Loucy (cell line): ENCODE measurements around the gene MAGOHB.

Experiments
- H2AFZ ChIP-seq: fragments of 200-600 bp; sonication (generic); 2 replicates; pipeline ENCODE4 v1.6.0; 2016; ENCODE audit warnings: antibody characterized with exemption, mild to moderate bottlenecking, low read length, moderate library complexity
- H3F3A ChIP-seq: fragments of 200-600 bp; 2 replicates; pipeline ENCODE4 v1.6.0; 2016; ENCODE audit warnings: antibody characterized with exemption, low read depth, mild to moderate bottlenecking
- H3K27me3 ChIP-seq: fragments of 200-600 bp; sonication (generic); 2 replicates; pipeline ENCODE4 v1.6.1; 2014; ENCODE audit warnings: low read length, mild to moderate bottlenecking; ENCODE audit not compliant: insufficient read depth, poor library complexity, severe bottlenecking
- H3K36me3 ChIP-seq: fragments of 200-600 bp; sonication (generic); 2 replicates; pipeline ENCODE4 v1.6.1; 2016; ENCODE audit warnings: low read length; ENCODE audit not compliant: insufficient read depth
- H3K4me1 ChIP-seq: fragments of 200-600 bp; sonication (generic); 2 replicates; pipeline ENCODE4 v1.5.1; 2014; ENCODE audit warnings: low read length, mild to moderate bottlenecking; ENCODE audit not compliant: insufficient read depth, poor library complexity, severe bottlenecking
- H3K4me2 ChIP-seq: fragments of 200-600 bp; sonication (generic); 2 replicates; pipeline ENCODE4 v1.6.0; 2014; ENCODE audit warnings: antibody characterized with exemption, low read length, low read depth, mild to moderate bottlenecking; ENCODE audit not compliant: poor library complexity, severe bottlenecking
- H3K4me3 ChIP-seq: fragments of 200-600 bp; sonication (generic); 2 replicates; pipeline ENCODE4 v1.5.1; 2014; ENCODE audit warnings: low read length, mild to moderate bottlenecking, mixed read lengths; ENCODE audit not compliant: poor library complexity, severe bottlenecking
- H3K79me2 ChIP-seq: fragments of 200-600 bp; sonication (generic); 2 replicates; pipeline ENCODE4 v1.6.1; 2014; ENCODE audit warnings: low read length; ENCODE audit not compliant: insufficient read depth
- H3K9ac ChIP-seq: fragments of 200-600 bp; sonication (generic); 2 replicates; pipeline ENCODE4 v1.6.0; 2014; ENCODE audit warnings: mild to moderate bottlenecking, low read depth, low read length, moderate library complexity; ENCODE audit not compliant: poor library complexity, severe bottlenecking
- H3K9me2 ChIP-seq: fragments of 200-600 bp; sonication (generic); replicated peaks from 2 replicates; pipeline ENCODE4 v1.6.1; 2016; ENCODE audit warnings: low read depth, low read length, mixed read lengths
- H3K9me3 ChIP-seq: fragments of 200-600 bp; sonication (generic); 2 replicates; pipeline ENCODE4 v1.6.1; 2014; ENCODE audit warnings: mild to moderate bottlenecking, antibody characterized with exemption, low read length, low read depth; ENCODE audit not compliant: insufficient read depth
- H4K20me1 ChIP-seq: fragments of 200-600 bp; sonication (generic); 2 replicates; pipeline ENCODE4 v1.6.0; 2014; ENCODE audit warnings: antibody characterized with exemption, low read length, mild to moderate bottlenecking; ENCODE audit not compliant: insufficient read depth, poor library complexity, severe bottlenecking
- EZH2phosphoT487 ChIP-seq: fragments of 200-600 bp; IDR thresholded peaks from 2 replicates; pipeline ENCODE4 v1.6.1; 2018; ENCODE audit warnings: antibody characterized with exemption, mild to moderate bottlenecking, moderate library complexity, borderline replicate concordance
- TF ChIP-seq, protein P1 (sequence below): fragments of 200-600 bp; sonication (generic); conservative IDR thresholded peaks from 2 replicates; pipeline ENCODE4 v1.5.1; 2014; ENCODE audit warnings: mild to moderate bottlenecking, antibody characterized with exemption, low read length

The MAGOHB gene

DNA sequence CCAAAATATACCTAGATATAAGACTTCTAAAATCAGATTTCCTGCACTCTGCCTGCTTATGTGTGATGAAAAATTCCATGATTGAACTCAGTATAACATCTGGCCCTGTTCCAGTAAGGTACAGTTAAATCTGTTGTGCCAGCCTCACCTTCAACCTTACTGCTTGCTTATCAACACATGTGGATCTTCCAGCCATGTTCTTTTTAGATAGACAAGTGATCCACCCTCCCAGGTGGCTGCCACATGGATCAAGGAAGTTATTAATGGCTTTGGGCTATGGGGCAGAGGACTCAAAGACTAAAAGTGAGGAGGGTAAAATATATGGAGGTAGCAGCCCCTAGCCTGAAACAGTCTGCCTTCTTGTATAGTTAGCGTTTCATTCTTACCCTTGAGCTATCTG is 25.3 kb upstream of the MAGOHB start:
- H3K4me2 ChIP-seq = no peak overlapping the region
- H3K4me1 ChIP-seq = no peaks in the 10 kb centered on the region
- H3K9me2 ChIP-seq = no peaks in the 10 kb centered on the region
- H2AFZ ChIP-seq = no peak overlapping the region
- no peak overlapping the region for H3K9ac ChIP-seq
- H3K9me3 ChIP-seq = no peaks in the 10 kb centered on the region
- H3F3A ChIP-seq = no peaks in the 10 kb centered on the region
- no peaks in the 10 kb centered on the region for H4K20me1 ChIP-seq
- no peaks in the 10 kb centered on the region for H3K79me2 ChIP-seq
- H3K4me3 ChIP-seq = no peak overlapping the region
- H3K36me3 ChIP-seq = no peaks in the 10 kb centered on the region; the same call in 1 of the 2 replicates
- TF ChIP-seq, protein P1, sequence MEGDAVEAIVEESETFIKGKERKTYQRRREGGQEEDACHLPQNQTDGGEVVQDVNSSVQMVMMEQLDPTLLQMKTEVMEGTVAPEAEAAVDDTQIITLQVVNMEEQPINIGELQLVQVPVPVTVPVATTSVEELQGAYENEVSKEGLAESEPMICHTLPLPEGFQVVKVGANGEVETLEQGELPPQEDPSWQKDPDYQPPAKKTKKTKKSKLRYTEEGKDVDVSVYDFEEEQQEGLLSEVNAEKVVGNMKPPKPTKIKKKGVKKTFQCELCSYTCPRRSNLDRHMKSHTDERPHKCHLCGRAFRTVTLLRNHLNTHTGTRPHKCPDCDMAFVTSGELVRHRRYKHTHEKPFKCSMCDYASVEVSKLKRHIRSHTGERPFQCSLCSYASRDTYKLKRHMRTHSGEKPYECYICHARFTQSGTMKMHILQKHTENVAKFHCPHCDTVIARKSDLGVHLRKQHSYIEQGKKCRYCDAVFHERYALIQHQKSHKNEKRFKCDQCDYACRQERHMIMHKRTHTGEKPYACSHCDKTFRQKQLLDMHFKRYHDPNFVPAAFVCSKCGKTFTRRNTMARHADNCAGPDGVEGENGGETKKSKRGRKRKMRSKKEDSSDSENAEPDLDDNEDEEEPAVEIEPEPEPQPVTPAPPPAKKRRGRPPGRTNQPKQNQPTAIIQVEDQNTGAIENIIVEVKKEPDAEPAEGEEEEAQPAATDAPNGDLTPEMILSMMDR = no peak
- no peak for TF ChIP-seq EZH2phosphoT487
- no peaks in the 10 kb centered on the region for H3K27me3 ChIP-seq

DNA sequence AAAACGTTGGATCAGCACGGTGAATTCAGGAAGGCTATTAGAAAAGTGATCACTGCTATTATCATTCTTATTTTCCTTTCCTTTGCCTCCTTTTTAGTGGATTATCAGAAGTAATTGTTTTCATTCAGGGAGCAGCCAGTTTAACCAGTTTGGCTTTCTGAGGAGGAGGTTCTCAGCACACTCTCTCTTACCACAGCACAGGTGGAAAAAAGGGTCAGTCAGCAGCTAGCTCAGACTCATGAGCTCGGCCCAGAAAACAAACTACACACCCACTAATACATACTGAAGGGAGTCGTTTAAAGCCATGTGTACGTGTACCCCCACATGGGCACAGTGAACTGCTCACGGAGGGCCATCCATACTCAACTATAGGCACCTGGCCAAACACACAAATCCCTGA is 23.2 kb upstream of the MAGOHB start:
- no peaks in the 10 kb centered on the region for H3K9me2 ChIP-seq

DNA sequence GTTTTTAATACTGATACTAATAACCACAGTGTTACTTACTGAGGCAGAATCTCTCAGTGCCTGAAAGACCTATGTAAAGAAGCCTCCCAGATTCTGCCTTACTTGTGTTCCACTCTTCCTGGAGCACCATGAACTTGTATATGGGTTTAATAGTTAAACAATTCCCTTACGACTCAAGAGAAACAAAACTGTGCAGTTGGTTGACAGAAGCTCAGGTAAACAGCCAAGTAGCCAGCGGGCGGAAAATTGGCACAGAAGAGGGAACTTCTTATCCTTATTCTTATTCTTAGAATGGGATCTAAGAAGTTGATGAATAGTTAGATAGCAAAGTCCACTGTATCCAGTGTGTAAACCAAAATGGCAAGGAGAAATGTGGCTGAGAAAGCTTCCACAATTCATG is 22.7 kb upstream of the MAGOHB start:
- Histone ChIP-seq H2AFZ (no peak overlapping the region), H3K4me3 (no peak overlapping the region), H3K9ac (no peak overlapping the region), H3K27me3 (no peaks in the 10 kb centered on the region), H3F3A (no peaks in the 10 kb centered on the region), H3K36me3 (no peaks in the 10 kb centered on the region; the same call in 1 of the 2 replicates), H4K20me1 (no peaks in the 10 kb centered on the region), H3K79me2 (no peaks in the 10 kb centered on the region), H3K9me2 (no peaks in the 10 kb centered on the region), H3K9me3 (no peaks in the 10 kb centered on the region), H3K4me1 (no peaks in the 10 kb centered on the region), H3K4me2 (no peak overlapping the region)
- TF ChIP-seq, protein P1 = no peak
- no peak for TF ChIP-seq EZH2phosphoT487

More for the DNA sequence above, 23.2 kb upstream of the MAGOHB start:
- Histone ChIP-seq H3K36me3 (no peaks in the 10 kb centered on the region; the same call in 1 of the 2 replicates), H3K4me1 (no peaks in the 10 kb centered on the region), H2AFZ (no peak overlapping the region), H3K79me2 (no peaks in the 10 kb centered on the region), H3K9ac (no peak overlapping the region), H3K4me2 (no peak overlapping the region), H3F3A (no peaks in the 10 kb centered on the region), H3K9me3 (no peaks in the 10 kb centered on the region), H3K27me3 (no peaks in the 10 kb centered on the region), H3K4me3 (no peak overlapping the region), H4K20me1 (no peaks in the 10 kb centered on the region)
- TF ChIP-seq, protein P1 = no peak
- TF ChIP-seq EZH2phosphoT487 = no peak
